Measurements from ENCODE around the gene NBDY.

NBDY gene

GRCh38 chrX:56802428-56802827 lies 73.4 kb downstream of the NBDY start:
- H3K4me3 ChIP-seq (ENCODE audit: low read depth in 1 of 2, low read length in 2 of 2), result no peak overlapping the region
- no peak overlapping the region for H3K4me2 ChIP-seq (ENCODE audit: insufficient read depth, low read length)
- no peak overlapping the region for H2AFZ ChIP-seq (ENCODE audit: low read depth, low read length)
- H3K79me2 ChIP-seq (ENCODE audit: insufficient read depth, low read length), result peaks cover 48% of the 10 kb centered on the region
- DNase-seq (no peak), ATAC-seq (ENCODE audit: insufficient read depth, low read depth) (no peak)
- no peak overlapping the region for H3K9ac ChIP-seq (ENCODE audit: low read depth, low read length)
- no peak for TF ChIP-seq EZH2 (IDR thresholded peaks at IDR 0.05; ENCODE audit: borderline replicate concordance, low read depth, low read length, severe bottlenecking)
- no peak for TF ChIP-seq CTCF (IDR thresholded peaks at IDR 0.05; ENCODE audit: borderline replicate concordance, extremely low read depth, low read length, poor library complexity, severe bottlenecking)
- 0 out of 2 replicates have a peak, but pooled peaks cover 2% of the 10 kb centered on the region for H3K4me1 ChIP-seq (ENCODE audit: insufficient read depth, low read length)
- no peak overlapping the region for H3K27ac ChIP-seq (ENCODE audit: low read length)
- peaks cover 45% of the 10 kb centered on the region for H3K36me3 ChIP-seq (ENCODE audit: insufficient read depth, low read length)
- no peaks in the 10 kb centered on the region for H4K20me1 ChIP-seq (ENCODE audit: insufficient read depth, low read length)
- no peaks in the 10 kb centered on the region for H3K27me3 ChIP-seq (ENCODE audit: insufficient read depth, low read length, poor library complexity)
- H3K9me3 ChIP-seq (ENCODE audit: insufficient read depth, low read length, severe bottlenecking), result no peaks in the 10 kb centered on the region

- H3K4me3 ChIP-seq (ENCODE audit: low read depth in 1 of 2, low read length in 2 of 2), result no peak overlapping the region
- DNase-seq, result no peak
- H3K4me2 ChIP-seq (ENCODE audit: insufficient read depth, low read length), result no peak overlapping the region
Measured at GRCh38 chrX:56802921-56803849, 74.1 kb downstream of the NBDY start.

GRCh38 chrX:56803850-56804681 lies 75.0 kb downstream of the NBDY start:
- Histone ChIP-seq H3K79me2 (ENCODE audit: insufficient read depth, low read length) (peaks cover 38% of the 10 kb centered on the region; the same call in 1 of the 2 replicates), H3K9me3 (ENCODE audit: insufficient read depth, low read length, severe bottlenecking) (no peaks in the 10 kb centered on the region), H2AFZ (ENCODE audit: low read depth, low read length) (no peak overlapping the region), H3K27me3 (ENCODE audit: insufficient read depth, low read length, poor library complexity) (no peaks in the 10 kb centered on the region), H3K36me3 (ENCODE audit: insufficient read depth, low read length) (peaks cover 31% of the 10 kb centered on the region), H3K4me2 (ENCODE audit: insufficient read depth, low read length) (no peak overlapping the region), H3K4me3 (ENCODE audit: low read depth in 1 of 2, low read length in 2 of 2) (no peak overlapping the region), H4K20me1 (ENCODE audit: insufficient read depth, low read length) (no peaks in the 10 kb centered on the region), H3K27ac (ENCODE audit: low read length) (no peak overlapping the region), H3K9ac (ENCODE audit: low read depth, low read length) (no peak overlapping the region), H3K4me1 (ENCODE audit: insufficient read depth, low read length) (no peaks in the 10 kb centered on the region)
- TF ChIP-seq EZH2 (IDR thresholded peaks at IDR 0.05; ENCODE audit: borderline replicate concordance, low read depth, low read length, severe bottlenecking), result no peak
- no peak for TF ChIP-seq CTCF (IDR thresholded peaks at IDR 0.05; ENCODE audit: borderline replicate concordance, extremely low read depth, low read length, poor library complexity, severe bottlenecking)
- DNase-seq (no peak), ATAC-seq (ENCODE audit: insufficient read depth, low read depth) (no peak)

More at GRCh38 chrX:56802921-56803849, 74.1 kb downstream of the NBDY start:
- Histone ChIP-seq H3K27ac (ENCODE audit: low read length) (no peak overlapping the region), H3K79me2 (ENCODE audit: insufficient read depth, low read length) (peaks cover 43% of the 10 kb centered on the region), H3K27me3 (ENCODE audit: insufficient read depth, low read length, poor library complexity) (no peaks in the 10 kb centered on the region), H3K36me3 (ENCODE audit: insufficient read depth, low read length) (peaks cover 40% of the 10 kb centered on the region), H3K9ac (ENCODE audit: low read depth, low read length) (no peak overlapping the region), H3K4me1 (ENCODE audit: insufficient read depth, low read length) (no peaks in the 10 kb centered on the region), H4K20me1 (ENCODE audit: insufficient read depth, low read length) (no peaks in the 10 kb centered on the region), H3K9me3 (ENCODE audit: insufficient read depth, low read length, severe bottlenecking) (no peaks in the 10 kb centered on the region), H2AFZ (ENCODE audit: low read depth, low read length) (no peak overlapping the region)
- no peak for ATAC-seq (ENCODE audit: insufficient read depth, low read depth)
- TF ChIP-seq CTCF (IDR thresholded peaks at IDR 0.05; ENCODE audit: borderline replicate concordance, extremely low read depth, low read length, poor library complexity, severe bottlenecking), result no peak
- no peak for TF ChIP-seq EZH2 (IDR thresholded peaks at IDR 0.05; ENCODE audit: borderline replicate concordance, low read depth, low read length, severe bottlenecking)

Data from DND-41 (cell line).